GM21619 (cell line): ENCODE data around the gene KCNC1.

Source experiments
- ATAC-seq: cut with Tn5 transposase; IDR thresholded peaks from one replicate; pipeline ENCODE4 v1.9.1; 2021; ENCODE audit not compliant: unreplicated experiment

KCNC1 gene

GRCh38 chr11:17772704-17773600, 38.4 kb downstream of the KCNC1 start:
- no peak for ATAC-seq

GRCh38 chr11:17773674-17774073, 39.1 kb downstream of the KCNC1 start:
- no peak for ATAC-seq

- ATAC-seq = no peak
These were observed 39.9 kb downstream of the KCNC1 start for GRCh38 chr11:17774232-17775034.

- ATAC-seq = no peak
These were observed 40.4 kb downstream of the KCNC1 start for GRCh38 chr11:17775035-17775348.

- no peak for ATAC-seq
These were observed 41.1 kb downstream of the KCNC1 start for GRCh38 chr11:17775507-17776211.

- ATAC-seq = no peak
These were observed 41.8 kb downstream of the KCNC1 start for GRCh38 chr11:17776212-17776875.

- no peak for ATAC-seq
These were observed 42.6 kb downstream of the KCNC1 start for GRCh38 chr11:17777086-17777737.

- no peak for ATAC-seq
These were observed 43.1 kb downstream of the KCNC1 start for GRCh38 chr11:17777738-17778091.

GRCh38 chr11:17778352-17778751, 43.8 kb downstream of the KCNC1 start:
- no peak for ATAC-seq

GRCh38 chr11:17778956-17779860, 44.6 kb downstream of the KCNC1 start:
- no peak for ATAC-seq

- no peak for ATAC-seq
These were observed 45.4 kb downstream of the KCNC1 start for GRCh38 chr11:17779861-17780594.

- no peak for ATAC-seq
These were observed 46.1 kb downstream of the KCNC1 start for GRCh38 chr11:17780668-17781067.

- no peak for ATAC-seq
These were observed 46.6 kb downstream of the KCNC1 start for GRCh38 chr11:17781221-17781620.

- no peak for ATAC-seq
These were observed 47.0 kb downstream of the KCNC1 start for GRCh38 chr11:17781626-17782025.

GRCh38 chr11:17782145-17782544, 47.6 kb downstream of the KCNC1 start:
- no peak for ATAC-seq

- ATAC-seq = no peak
These were observed 48.2 kb downstream of the KCNC1 start for GRCh38 chr11:17782603-17783337.

GRCh38 chr11:17783878-17784277, 49.3 kb downstream of the KCNC1 start:
- ATAC-seq = no peak

GRCh38 chr11:17786824-17787525, 52.4 kb downstream of the KCNC1 start:
- ATAC-seq = no peak
